ENCODE data around the gene TDRD6. TPM values are rescaled to one million over a fixed set of nuclear protein-coding genes. Genes with fewer than 3 reads are reported as not detected.

Gene TDRD6
- total RNA-seq, 2 experiments from 2014 or later, result not detected

DNA sequence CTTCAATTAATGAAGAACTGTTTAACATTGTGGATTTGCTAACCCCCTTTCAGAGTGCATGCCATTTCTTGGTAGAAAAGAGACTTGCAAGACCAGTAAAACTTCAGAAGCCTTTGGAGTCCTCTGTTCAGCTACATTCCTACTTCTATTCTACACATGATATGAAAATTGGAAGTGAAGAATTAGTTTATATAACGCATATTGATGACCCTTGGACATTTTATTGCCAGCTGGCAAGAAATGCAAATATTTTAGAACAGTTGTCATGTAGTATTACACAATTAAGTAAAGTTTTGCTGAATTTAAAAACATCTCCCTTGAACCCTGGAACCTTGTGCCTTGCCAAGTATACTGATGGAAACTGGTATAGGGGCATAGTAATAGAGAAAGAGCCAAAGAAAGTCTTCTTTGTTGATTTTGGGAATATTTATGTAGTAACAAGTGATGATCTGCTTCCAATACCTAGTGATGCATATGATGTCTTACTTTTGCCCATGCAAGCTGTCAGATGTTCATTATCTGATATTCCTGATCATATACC lies 3.3 kb downstream of the TDRD6 start:
- CTCF ChIA-PET, result no interaction called here
- Mint-ChIP-seq H3K4me1 (no peaks in the 10 kb centered on the region), H3K4me3 (no peak overlapping the region), H3K27me3 (peaks cover 22% of the 10 kb centered on the region), H3K27ac (no peak overlapping the region), H3K36me3 (ENCODE audit: low read depth) (no peaks in the 10 kb centered on the region), H3K9me3 (no peaks in the 10 kb centered on the region)
- POLR2A ChIA-PET, result no interaction called here
- no peak for DNase-seq

DNA sequence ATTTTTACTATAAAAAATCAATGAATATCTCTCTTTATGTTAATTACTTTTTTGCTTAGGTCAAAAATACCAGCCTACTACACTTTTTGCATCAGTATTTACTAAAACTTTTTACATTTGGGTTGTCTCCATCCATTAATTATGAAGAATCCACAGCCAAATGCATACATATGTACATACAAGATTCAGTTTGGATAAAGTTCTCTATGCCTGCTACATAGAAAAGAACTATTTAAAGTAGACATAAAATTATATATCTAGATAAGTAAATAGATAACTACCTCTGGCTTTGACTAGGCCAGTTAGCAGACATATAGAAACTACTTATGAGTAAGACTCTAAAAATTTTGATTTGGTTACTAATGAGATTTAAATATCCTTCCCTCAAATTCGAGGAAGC lies 12.3 kb downstream of the TDRD6 start:
- Mint-ChIP-seq H3K27ac (no peak overlapping the region), H3K4me1 (peaks cover 2% of the 10 kb centered on the region), H3K27me3 (peaks cover 27% of the 10 kb centered on the region), H3K36me3 (ENCODE audit: low read depth) (no peaks in the 10 kb centered on the region), H3K4me3 (no peak overlapping the region), H3K9me3 (no peaks in the 10 kb centered on the region)
- ChIA-PET POLR2A (no interaction called here), CTCF (interaction anchor here (0.6 kb wide), 1 partner anchor 161 kb away, joined by 4 read pairs; no protein-coding TSS in a partner anchor)
- DNase-seq, result no peak

DNA sequence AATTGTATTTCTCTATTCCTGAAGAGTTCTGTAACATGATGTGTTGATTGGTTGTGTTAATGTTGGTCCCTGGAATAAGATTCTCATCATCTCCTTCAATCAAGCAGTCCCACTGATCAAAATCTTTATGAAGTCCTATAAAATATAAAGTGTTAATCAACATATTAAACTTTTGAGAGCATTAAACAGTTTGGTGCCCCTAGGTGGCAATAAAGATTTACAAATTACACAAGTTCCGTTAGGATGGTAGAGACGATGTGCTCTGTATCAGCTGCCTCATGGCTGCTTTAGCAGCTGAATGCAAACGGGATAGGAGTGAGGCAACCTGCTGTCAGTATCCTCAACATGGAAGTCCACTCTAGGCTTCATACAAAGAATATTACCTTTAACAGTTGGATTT lies 16.9 kb downstream of the TDRD6 start:
- Mint-ChIP-seq H3K27me3 (peaks cover 17% of the 10 kb centered on the region), H3K27ac (no peak overlapping the region), H3K36me3 (ENCODE audit: low read depth) (no peaks in the 10 kb centered on the region), H3K4me1 (peaks cover 2% of the 10 kb centered on the region), H3K4me3 (no peak overlapping the region), H3K9me3 (no peaks in the 10 kb centered on the region)
- no peak for DNase-seq
- ChIA-PET CTCF (interaction anchor here (0.8 kb wide), 1 partner anchor 284 kb away, joined by 3 read pairs; no protein-coding TSS in a partner anchor), POLR2A (no interaction called here)

DNA sequence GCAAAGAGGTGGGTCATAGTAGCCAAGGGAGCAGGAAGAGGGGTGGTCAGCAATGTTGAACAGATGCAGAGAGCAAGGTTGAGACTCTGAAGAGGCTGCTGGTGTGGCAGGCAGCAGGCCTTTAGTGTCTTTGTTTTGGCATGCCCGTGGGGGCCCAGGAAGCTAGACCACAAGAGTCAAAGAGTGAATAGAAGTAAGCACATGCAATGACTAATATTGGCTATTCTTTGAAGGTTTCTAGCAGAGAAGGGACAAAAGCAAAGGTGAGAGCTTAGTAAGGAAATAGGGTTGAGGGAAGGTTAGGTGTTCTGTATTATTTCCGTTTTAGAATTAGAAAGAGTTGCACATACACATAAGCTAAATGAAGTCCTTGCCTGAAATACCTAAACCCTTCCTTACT lies 18.8 kb downstream of the TDRD6 start:
- ChIA-PET CTCF (interaction anchor here (0.5 kb wide), 1 partner anchor 79 kb away, joined by 3 read pairs; no protein-coding TSS in a partner anchor), POLR2A (no interaction called here)
- Mint-ChIP-seq H3K9me3 (no peaks in the 10 kb centered on the region), H3K27me3 (peaks cover 15% of the 10 kb centered on the region), H3K4me1 (peaks cover 2% of the 10 kb centered on the region), H3K36me3 (ENCODE audit: low read depth) (no peaks in the 10 kb centered on the region), H3K4me3 (no peak overlapping the region), H3K27ac (no peak overlapping the region)
- no peak for DNase-seq

GRCh38 chr6:46711491-46711890 lies 23.8 kb downstream of the TDRD6 start:
- CTCF ChIA-PET, result no interaction called here
- H3K27ac Mint-ChIP-seq, result no peak overlapping the region

GRCh38 chr6:46715141-46715540 lies 27.5 kb downstream of the TDRD6 start:
- DNase-seq, result no peak
- H3K9me3 Mint-ChIP-seq, result no peaks in the 10 kb centered on the region
- H3K36me3 Mint-ChIP-seq (ENCODE audit: low read depth), result no peaks in the 10 kb centered on the region
- H3K27me3 Mint-ChIP-seq, result peaks cover 6% of the 10 kb centered on the region
- no peak overlapping the region for H3K27ac Mint-ChIP-seq
- no peaks in the 10 kb centered on the region for H3K4me1 Mint-ChIP-seq
- POLR2A ChIA-PET, result no interaction called here
- CTCF ChIA-PET, result no interaction called here
- H3K4me3 Mint-ChIP-seq, result no peak overlapping the region

More at GRCh38 chr6:46711491-46711890, 23.8 kb downstream of the TDRD6 start:
- Mint-ChIP-seq H3K4me1 (no peaks in the 10 kb centered on the region), H3K9me3 (no peaks in the 10 kb centered on the region), H3K27me3 (peaks cover 3% of the 10 kb centered on the region), H3K4me3 (no peak overlapping the region), H3K36me3 (ENCODE audit: low read depth) (no peaks in the 10 kb centered on the region)
- DNase-seq, result no peak
- POLR2A ChIA-PET, result no interaction called here

GRCh38 chr6:46719099-46719498 lies 31.4 kb downstream of the TDRD6 start:
- Mint-ChIP-seq H3K27me3 (peaks cover 10% of the 10 kb centered on the region), H3K9me3 (no peaks in the 10 kb centered on the region), H3K4me3 (no peak overlapping the region), H3K36me3 (ENCODE audit: low read depth) (no peaks in the 10 kb centered on the region), H3K4me1 (no peaks in the 10 kb centered on the region), H3K27ac (no peak overlapping the region)
- no peak for DNase-seq
- POLR2A ChIA-PET, result no interaction called here
- CTCF ChIA-PET, result no interaction called here

DNA sequence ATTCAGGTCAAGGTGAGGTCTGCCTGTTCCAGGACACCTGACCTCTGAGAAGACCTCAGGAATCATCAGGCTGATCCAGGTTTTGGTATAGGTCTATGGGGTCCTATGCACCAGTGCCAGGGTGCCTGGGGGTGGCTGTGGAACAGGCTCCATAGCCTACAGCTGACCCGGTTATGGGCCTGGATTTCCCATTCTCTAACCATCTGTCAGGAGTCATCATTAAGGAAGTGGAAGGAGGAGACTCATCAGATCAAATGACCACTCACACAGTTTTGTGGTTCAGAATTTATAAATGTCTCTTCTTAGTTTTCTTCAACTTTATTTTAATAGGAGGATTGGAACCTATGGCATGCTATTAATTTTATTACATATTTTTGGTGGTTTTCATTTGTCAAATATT lies 32.7 kb downstream of the TDRD6 start:
- Mint-ChIP-seq H3K9me3 (no peaks in the 10 kb centered on the region), H3K4me3 (no peak overlapping the region), H3K27me3 (peaks cover 10% of the 10 kb centered on the region), H3K36me3 (ENCODE audit: low read depth) (no peaks in the 10 kb centered on the region), H3K4me1 (no peaks in the 10 kb centered on the region), H3K27ac (no peak overlapping the region)
- ChIA-PET POLR2A (no interaction called here), CTCF (no interaction called here)
- no peak for DNase-seq

GRCh38 chr6:46729787-46730326 lies 42.2 kb downstream of the TDRD6 start:
- H3K36me3 Mint-ChIP-seq (ENCODE audit: low read depth), result no peaks in the 10 kb centered on the region
- H3K4me3 Mint-ChIP-seq, result no peak overlapping the region
- H3K4me1 Mint-ChIP-seq, result peaks cover 4% of the 10 kb centered on the region
- no peak overlapping the region for H3K27ac Mint-ChIP-seq
- no peaks in the 10 kb centered on the region for H3K9me3 Mint-ChIP-seq
- POLR2A ChIA-PET, result no interaction called here
- CTCF ChIA-PET, result no interaction called here
- DNase-seq, result no peak
- H3K27me3 Mint-ChIP-seq, result peaks cover 50% of the 10 kb centered on the region

GRCh38 chr6:46730921-46731461 lies 43.3 kb downstream of the TDRD6 start:
- POLR2A ChIA-PET, result no interaction called here
- Mint-ChIP-seq H3K9me3 (no peaks in the 10 kb centered on the region), H3K4me3 (no peak overlapping the region), H3K36me3 (ENCODE audit: low read depth) (no peaks in the 10 kb centered on the region), H3K27ac (no peak overlapping the region), H3K27me3 (peaks cover 56% of the 10 kb centered on the region), H3K4me1 (peaks cover 6% of the 10 kb centered on the region)
- DNase-seq, result no peak
- CTCF ChIA-PET, result interaction anchor here (0.6 kb wide), 1 partner anchor 698 kb away, joined by 3 read pairs; no protein-coding TSS in a partner anchor

GRCh38 chr6:46733341-46733801 lies 45.7 kb downstream of the TDRD6 start:
- POLR2A ChIA-PET, result no interaction called here
- Mint-ChIP-seq H3K4me3 (no peak overlapping the region), H3K27me3 (peaks cover 65% of the 10 kb centered on the region), H3K36me3 (ENCODE audit: low read depth) (no peaks in the 10 kb centered on the region), H3K27ac (no peak overlapping the region), H3K4me1 (peaks cover 6% of the 10 kb centered on the region), H3K9me3 (no peaks in the 10 kb centered on the region)
- CTCF ChIA-PET, result no interaction called here
- no peak for DNase-seq

DNA sequence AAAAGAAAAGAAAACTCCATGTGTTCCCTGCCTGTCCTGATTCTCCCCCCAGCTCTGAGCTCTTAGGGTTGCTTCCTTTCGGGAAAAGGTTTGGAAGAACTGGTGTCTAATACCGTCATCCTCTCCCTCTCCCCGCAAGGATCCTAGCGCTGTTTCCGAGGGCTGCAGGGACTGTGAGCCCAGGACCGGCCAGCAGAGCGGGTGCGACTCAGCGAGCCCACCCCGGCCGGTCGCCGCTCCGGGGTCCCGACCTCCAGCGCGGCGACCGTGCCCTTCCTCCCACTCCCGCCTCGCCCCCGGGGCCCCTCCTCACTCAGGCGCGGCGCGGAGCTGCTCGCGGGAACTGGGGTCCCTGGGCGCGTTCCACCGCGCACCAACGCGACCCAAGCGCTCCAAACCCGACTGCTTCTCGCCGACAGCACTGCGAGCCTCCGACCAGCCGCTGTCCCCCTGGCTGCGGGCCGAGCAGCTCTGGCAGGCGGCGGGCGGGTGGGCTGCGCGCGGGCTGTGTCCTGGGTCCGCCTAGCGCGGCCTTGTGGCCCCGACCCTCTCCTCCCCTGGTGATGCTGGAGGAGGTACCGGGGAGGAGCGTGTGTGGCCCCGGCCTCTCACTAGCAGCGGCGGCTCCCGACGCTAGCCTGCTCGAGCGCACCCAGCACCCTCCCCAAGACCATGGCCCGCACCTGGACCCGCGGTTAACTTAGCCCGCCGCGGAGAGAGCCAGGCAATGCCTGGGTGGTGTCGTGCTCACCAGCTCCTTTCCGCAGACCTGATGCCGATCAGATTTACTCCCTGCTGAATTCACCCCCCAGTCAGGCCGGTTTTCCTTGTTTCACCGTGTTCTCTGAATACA lies 47.4 kb downstream of the TDRD6 start, which contains the start of gene PLA2G7:
Gene PLA2G7 (minus strand): TSS at position 509 of the 853 bp plus-strand sequence. CDS start 12,484 bp downstream, outside the sequence.
- POLR2A ChIA-PET, result no interaction called here
- Mint-ChIP-seq H3K27ac (no peak within 1 kb of the TSS), H3K36me3 (ENCODE audit: low read depth) (no peaks in the 10 kb centered on the region), H3K4me3 (no peak within 1 kb of the TSS), H3K27me3 (peaks cover 63% of the 10 kb centered on the region), H3K4me1 (peaks cover 6% of the 10 kb centered on the region), H3K9me3 (no peaks in the 10 kb centered on the region)
- CTCF ChIA-PET, result no interaction called here
- DNase-seq, result no peak

GRCh38 chr6:46735720-46736031 lies 48.0 kb downstream of the TDRD6 start:
- Mint-ChIP-seq H3K9me3 (no peaks in the 10 kb centered on the region), H3K4me3 (no peak overlapping the region), H3K27ac (no peak overlapping the region), H3K36me3 (ENCODE audit: low read depth) (no peaks in the 10 kb centered on the region), H3K27me3 (peaks cover 59% of the 10 kb centered on the region), H3K4me1 (peaks cover 6% of the 10 kb centered on the region)
- no peak for DNase-seq
- CTCF ChIA-PET, result no interaction called here
- POLR2A ChIA-PET, result no interaction called here

Data from activated CD4-positive, alpha-beta memory T cell treated with anti-CD3 and anti-CD28 coated beads, Interleukin-2, amount 10 ng/mL, durations not matched to agents 7 days and 5 days (primary cell).